ENCODE measurements around the gene NCKAP5.

Gene NCKAP5

GRCh38 chr2:132984731-132985130 lies 583.5 kb downstream of the NCKAP5 start:
- no peak for DNase-seq (ENCODE audit: low spot score)

- DNase-seq (ENCODE audit: low spot score) = no peak
These were observed 588.0 kb downstream of the NCKAP5 start for GRCh38 chr2:132980304-132980703.

GRCh38 chr2:132979339-132980093 lies 588.7 kb downstream of the NCKAP5 start:
- DNase-seq (ENCODE audit: low spot score) = no peak

GRCh38 chr2:132978840-132979239 lies 589.4 kb downstream of the NCKAP5 start:
- DNase-seq (ENCODE audit: low spot score) = no peak

GRCh38 chr2:132977812-132978529 lies 590.3 kb downstream of the NCKAP5 start:
- DNase-seq (ENCODE audit: low spot score) = no peak

- DNase-seq (ENCODE audit: low spot score) = no peak
These were observed 592.8 kb downstream of the NCKAP5 start for GRCh38 chr2:132975193-132976105.

GRCh38 chr2:132974467-132975095 lies 593.7 kb downstream of the NCKAP5 start:
- no peak for DNase-seq (ENCODE audit: low spot score)

- no peak for DNase-seq (ENCODE audit: low spot score)
These were observed 596.8 kb downstream of the NCKAP5 start for GRCh38 chr2:132971310-132972061.

- DNase-seq (ENCODE audit: low spot score) = no peak
These were observed 598.8 kb downstream of the NCKAP5 start for GRCh38 chr2:132969371-132969985.

GRCh38 chr2:132965460-132965859 lies 602.8 kb downstream of the NCKAP5 start:
- no peak for DNase-seq (ENCODE audit: low spot score)

GRCh38 chr2:132963161-132963560 lies 605.1 kb downstream of the NCKAP5 start:
- no peak for DNase-seq (ENCODE audit: low spot score)

- DNase-seq (ENCODE audit: low spot score) = no peak
These were observed 609.4 kb downstream of the NCKAP5 start for GRCh38 chr2:132958887-132959286.

GRCh38 chr2:132955871-132956615 lies 612.2 kb downstream of the NCKAP5 start:
- DNase-seq (ENCODE audit: low spot score) = no peak

GRCh38 chr2:132953771-132954170 lies 614.5 kb downstream of the NCKAP5 start:
- no peak for DNase-seq (ENCODE audit: low spot score)

GRCh38 chr2:132951008-132951714 lies 617.1 kb downstream of the NCKAP5 start:
- DNase-seq (ENCODE audit: low spot score) = no peak

GRCh38 chr2:132949108-132949507 lies 619.2 kb downstream of the NCKAP5 start:
- DNase-seq (ENCODE audit: low spot score) = no peak

GRCh38 chr2:132948211-132948610 lies 620.1 kb downstream of the NCKAP5 start:
- DNase-seq (ENCODE audit: low spot score) = no peak

- DNase-seq (ENCODE audit: low spot score) = no peak
These were observed 624.4 kb downstream of the NCKAP5 start for GRCh38 chr2:132943829-132944228.

GRCh38 chr2:132941296-132942020 lies 626.8 kb downstream of the NCKAP5 start:
- no peak for DNase-seq (ENCODE audit: low spot score)

All from SW480 (cell line).